Measurements from ENCODE around the gene SUCNR1.

SUCNR1 gene

GRCh38 chr3:151873398-151873797, at the start of gene SUCNR1:
SUCNR1 (plus strand) TSS chr3:151873643; CDS start chr3:151879893, 6,250 bp downstream.
- H2AFZ ChIP-seq = no peak within 1 kb of the TSS
- no peaks in the 10 kb centered on the region for H3K27me3 ChIP-seq (ENCODE audit: control insufficient read depth, insufficient read depth, low read length)
- H3K27ac ChIP-seq = no peak within 1 kb of the TSS
- no peaks in the 10 kb centered on the region for H3K4me1 ChIP-seq
- no peak for TF ChIP-seq CTCF (IDR thresholded peaks at IDR 0.05)
- no peak within 1 kb of the TSS for H3K4me3 ChIP-seq (ENCODE audit: low read depth, low read length)
- no peak within 1 kb of the TSS for H3K4me2 ChIP-seq (ENCODE audit: low read length)
- H3K9ac ChIP-seq = no peak within 1 kb of the TSS
- no peaks in the 10 kb centered on the region for H3K36me3 ChIP-seq (ENCODE audit: control insufficient read depth, insufficient read depth, low read length)
- H3K9me3 ChIP-seq (ENCODE audit: control insufficient read depth, low read length) = no peaks in the 10 kb centered on the region
- no peaks in the 10 kb centered on the region for H3K79me2 ChIP-seq

- Histone ChIP-seq H3K27me3 (ENCODE audit: control insufficient read depth, insufficient read depth, low read length) (no peaks in the 10 kb centered on the region), H3K79me2 (no peaks in the 10 kb centered on the region), H3K4me2 (ENCODE audit: low read length) (no peak overlapping the region), H3K4me3 (ENCODE audit: low read depth, low read length) (no peak overlapping the region), H3K4me1 (no peaks in the 10 kb centered on the region), H3K9me3 (ENCODE audit: control insufficient read depth, low read length) (no peaks in the 10 kb centered on the region), H2AFZ (no peak overlapping the region), H3K36me3 (ENCODE audit: control insufficient read depth, insufficient read depth, low read length) (no peaks in the 10 kb centered on the region), H3K27ac (no peak overlapping the region), H3K9ac (no peak overlapping the region)
- TF ChIP-seq CTCF (IDR thresholded peaks at IDR 0.05) = no peak
Measured at GRCh38 chr3:151827816-151828215, 45.6 kb upstream of the SUCNR1 start.

- Histone ChIP-seq H3K36me3 (ENCODE audit: control insufficient read depth, insufficient read depth, low read length) (no peaks in the 10 kb centered on the region), H3K79me2 (no peaks in the 10 kb centered on the region), H3K4me1 (no peaks in the 10 kb centered on the region), H3K27ac (no peak overlapping the region), H3K27me3 (ENCODE audit: control insufficient read depth, insufficient read depth, low read length) (no peaks in the 10 kb centered on the region), H2AFZ (no peak overlapping the region), H3K9ac (no peak overlapping the region), H3K4me2 (ENCODE audit: low read length) (no peak overlapping the region), H3K4me3 (ENCODE audit: low read depth, low read length) (no peak overlapping the region), H3K9me3 (ENCODE audit: control insufficient read depth, low read length) (no peaks in the 10 kb centered on the region)
- no peak for TF ChIP-seq CTCF (IDR thresholded peaks at IDR 0.05)
Measured at GRCh38 chr3:151835751-151836525, 37.5 kb upstream of the SUCNR1 start.

GRCh38 chr3:151837057-151837456, 36.4 kb upstream of the SUCNR1 start:
- Histone ChIP-seq H3K4me1 (no peaks in the 10 kb centered on the region), H2AFZ (no peak overlapping the region), H3K27me3 (ENCODE audit: control insufficient read depth, insufficient read depth, low read length) (no peaks in the 10 kb centered on the region), H3K36me3 (ENCODE audit: control insufficient read depth, insufficient read depth, low read length) (no peaks in the 10 kb centered on the region), H3K4me3 (ENCODE audit: low read depth, low read length) (no peak overlapping the region), H3K27ac (no peak overlapping the region), H3K9ac (no peak overlapping the region), H3K79me2 (no peaks in the 10 kb centered on the region), H3K9me3 (ENCODE audit: control insufficient read depth, low read length) (no peaks in the 10 kb centered on the region), H3K4me2 (ENCODE audit: low read length) (no peak overlapping the region)
- TF ChIP-seq CTCF (IDR thresholded peaks at IDR 0.05) = no peak
